Loucy (cell line): Measurements from ENCODE around the gene GOLGA6D.
"Not testable (repeated sequence)": the region's sequence is repeated elsewhere in the genome, so short reads cannot be mapped to it uniquely, and the experiment has no call there.

Experiments
- H2AFZ ChIP-seq: fragments of 200-600 bp; sonication (generic); 2 replicates; pipeline ENCODE4 v1.6.0; 2016; ENCODE audit warnings: antibody characterized with exemption, mild to moderate bottlenecking, low read length, moderate library complexity
- H3F3A ChIP-seq: fragments of 200-600 bp; 2 replicates; pipeline ENCODE4 v1.6.0; 2016; ENCODE audit warnings: antibody characterized with exemption, low read depth, mild to moderate bottlenecking
- H3K27me3 ChIP-seq: fragments of 200-600 bp; sonication (generic); 2 replicates; pipeline ENCODE4 v1.6.1; 2014; ENCODE audit warnings: low read length, mild to moderate bottlenecking; ENCODE audit not compliant: insufficient read depth, poor library complexity, severe bottlenecking
- H3K36me3 ChIP-seq: fragments of 200-600 bp; sonication (generic); 2 replicates; pipeline ENCODE4 v1.6.1; 2016; ENCODE audit warnings: low read length; ENCODE audit not compliant: insufficient read depth
- H3K4me1 ChIP-seq: fragments of 200-600 bp; sonication (generic); 2 replicates; pipeline ENCODE4 v1.5.1; 2014; ENCODE audit warnings: low read length, mild to moderate bottlenecking; ENCODE audit not compliant: insufficient read depth, poor library complexity, severe bottlenecking
- H3K4me2 ChIP-seq: fragments of 200-600 bp; sonication (generic); 2 replicates; pipeline ENCODE4 v1.6.0; 2014; ENCODE audit warnings: antibody characterized with exemption, low read length, low read depth, mild to moderate bottlenecking; ENCODE audit not compliant: poor library complexity, severe bottlenecking
- H3K4me3 ChIP-seq: fragments of 200-600 bp; sonication (generic); 2 replicates; pipeline ENCODE4 v1.5.1; 2014; ENCODE audit warnings: low read length, mild to moderate bottlenecking, mixed read lengths; ENCODE audit not compliant: poor library complexity, severe bottlenecking
- H3K79me2 ChIP-seq: fragments of 200-600 bp; sonication (generic); 2 replicates; pipeline ENCODE4 v1.6.1; 2014; ENCODE audit warnings: low read length; ENCODE audit not compliant: insufficient read depth
- H3K9ac ChIP-seq: fragments of 200-600 bp; sonication (generic); 2 replicates; pipeline ENCODE4 v1.6.0; 2014; ENCODE audit warnings: mild to moderate bottlenecking, low read depth, low read length, moderate library complexity; ENCODE audit not compliant: poor library complexity, severe bottlenecking
- H3K9me2 ChIP-seq: fragments of 200-600 bp; sonication (generic); replicated peaks from 2 replicates; pipeline ENCODE4 v1.6.1; 2016; ENCODE audit warnings: low read depth, low read length, mixed read lengths
- H3K9me3 ChIP-seq: fragments of 200-600 bp; sonication (generic); 2 replicates; pipeline ENCODE4 v1.6.1; 2014; ENCODE audit warnings: mild to moderate bottlenecking, antibody characterized with exemption, low read length, low read depth; ENCODE audit not compliant: insufficient read depth
- H4K20me1 ChIP-seq: fragments of 200-600 bp; sonication (generic); 2 replicates; pipeline ENCODE4 v1.6.0; 2014; ENCODE audit warnings: antibody characterized with exemption, low read length, mild to moderate bottlenecking; ENCODE audit not compliant: insufficient read depth, poor library complexity, severe bottlenecking
- CTCF ChIP-seq: fragments of 200-600 bp; sonication (generic); conservative IDR thresholded peaks from 2 replicates; pipeline ENCODE4 v1.5.1; 2014; ENCODE audit warnings: mild to moderate bottlenecking, antibody characterized with exemption, low read length

GOLGA6D gene

GRCh38 chr15:75278497-75278896 is 4.1 kb upstream of the GOLGA6D start:
- H3K4me1 ChIP-seq, H3K79me2 ChIP-seq, H3K9me3 ChIP-seq, H3K4me2 ChIP-seq, H3K27me3 ChIP-seq, H3F3A ChIP-seq, H2AFZ ChIP-seq, H3K4me3 ChIP-seq, H3K9me2 ChIP-seq, H3K36me3 ChIP-seq, H3K9ac ChIP-seq, H4K20me1 ChIP-seq: not testable (repeated sequence)

GRCh38 chr15:75284152-75284551 is 1.5 kb downstream of the GOLGA6D start:
- not testable (repeated sequence) for H3K79me2 ChIP-seq, H2AFZ ChIP-seq, H3F3A ChIP-seq, H3K27me3 ChIP-seq, H3K9me2 ChIP-seq, H3K4me3 ChIP-seq, H3K4me2 ChIP-seq, H4K20me1 ChIP-seq, H3K9me3 ChIP-seq, H3K4me1 ChIP-seq, H3K9ac ChIP-seq, H3K36me3 ChIP-seq

GRCh38 chr15:75293660-75294059 is 11.0 kb downstream of the GOLGA6D start:
- H2AFZ ChIP-seq, H3K9ac ChIP-seq, H3K4me3 ChIP-seq, H3K4me2 ChIP-seq, H3K9me3 ChIP-seq, H3F3A ChIP-seq, H4K20me1 ChIP-seq, H3K79me2 ChIP-seq, H3K4me1 ChIP-seq, H3K9me2 ChIP-seq, H3K36me3 ChIP-seq, H3K27me3 ChIP-seq: not testable (repeated sequence)

GRCh38 chr15:75298541-75299310 is 16.1 kb downstream of the GOLGA6D start:
- not testable (repeated sequence) for H3K4me2 ChIP-seq, H4K20me1 ChIP-seq, H3K79me2 ChIP-seq, H3K27me3 ChIP-seq, H3K9me3 ChIP-seq, H3F3A ChIP-seq, H2AFZ ChIP-seq, H3K9ac ChIP-seq, H3K9me2 ChIP-seq, H3K4me3 ChIP-seq, H3K36me3 ChIP-seq, H3K4me1 ChIP-seq

- not testable (repeated sequence) for H3K9me2 ChIP-seq, H3K79me2 ChIP-seq, H3K4me1 ChIP-seq, H3K9ac ChIP-seq, H3K4me3 ChIP-seq, H3K9me3 ChIP-seq, H3K27me3 ChIP-seq, H3K4me2 ChIP-seq, H4K20me1 ChIP-seq, H3F3A ChIP-seq, H3K36me3 ChIP-seq, H2AFZ ChIP-seq
- peak; percentile 53 for TF ChIP-seq CTCF
Measured at GRCh38 chr15:75299311-75299688, 16.7 kb downstream of the GOLGA6D start.

- not testable (repeated sequence) for H3K4me2 ChIP-seq, H3K27me3 ChIP-seq, H3K9me2 ChIP-seq, H3K4me3 ChIP-seq, H3K36me3 ChIP-seq, H3F3A ChIP-seq, H3K4me1 ChIP-seq, H3K79me2 ChIP-seq, H3K9me3 ChIP-seq, H3K9ac ChIP-seq, H2AFZ ChIP-seq, H4K20me1 ChIP-seq
Measured at GRCh38 chr15:75300026-75300425, 17.4 kb downstream of the GOLGA6D start.
